HEK293 (cell line): ENCODE results near the gene TMC5.
"Not testable (repeated sequence)": the region's sequence is repeated elsewhere in the genome, so short reads cannot be mapped to it uniquely, and the experiment has no call there.

Source experiments
- CTCF ChIA-PET: fragments of 350-600 bp; formaldehyde crosslinking; extraction: SDS; loops from one replicate; lab custom pipeline; 2021; ENCODE audit warnings: antibody characterized with exemption; lab: Yijun Ruan, JAX
- POLR2A ChIA-PET: fragments of 300-600 bp; formaldehyde crosslinking; extraction: SDS; loops from one replicate; lab custom pipeline; 2020; ENCODE audit warnings: antibody characterized with exemption, inconsistent platforms; lab: Yijun Ruan, JAX
- H3K27ac ChIP-seq: fragments of 200-500 bp; sonication (Bioruptor generic); 2 replicates; pipeline ENCODE4 v1.5.1; 2014; ENCODE audit warnings: low read depth, low read length, control low read depth, inconsistent platforms; ENCODE audit errors: extremely low read depth
- H3K36me3 ChIP-seq, 2 experiments: fragments of 200-500 bp in 1 of 2; sonication (Bioruptor generic) in 1 of 2; 1 replicate in 1 of 2; 2 replicates in 1 of 2; pipeline ENCODE4 v1.5.1; 2014 to 2017; ENCODE audit warnings: inconsistent platforms in 2 of 2, low read length in 2 of 2; ENCODE audit not compliant: control insufficient read depth in 2 of 2, insufficient read depth in 1 of 2
- H3K4me1 ChIP-seq: fragments of 200-500 bp; sonication (Bioruptor generic); 2 replicates; pipeline ENCODE4 v1.5.1; 2014; ENCODE audit warnings: mild to moderate bottlenecking, low read length, inconsistent platforms; ENCODE audit not compliant: control insufficient read depth, insufficient read depth
- H3K4me3 ChIP-seq: 2 replicates; pipeline ENCODE4 v1.5.1; 2011; ENCODE audit warnings: low read depth, mild to moderate bottlenecking, control low read depth, low read length, moderate library complexity
- H3K9me3 ChIP-seq: fragments of 200-500 bp; sonication (Bioruptor generic); 2 replicates; pipeline ENCODE4 v1.5.1; 2014; ENCODE audit warnings: low read depth, low read length, inconsistent platforms; ENCODE audit not compliant: control insufficient read depth, insufficient read depth
- HOXC10 ChIP-seq: sonication (generic); formaldehyde crosslinking; IDR thresholded peaks from 2 replicates; pipeline ENCODE4 v1.8.1; 2023; ENCODE audit warnings: mild to moderate bottlenecking, missing genetic modification reagents
- OVOL3 ChIP-seq: fragments of 450-650 bp; formaldehyde crosslinking; IDR thresholded peaks from 2 replicates; pipeline ENCODE4 v1.5.1; 2016; ENCODE audit warnings: missing biosample characterization, missing genetic modification characterization
- SCRT2 ChIP-seq: fragments of 450-650 bp; formaldehyde crosslinking; IDR thresholded peaks from 2 replicates; pipeline ENCODE4 v1.5.1; 2016; ENCODE audit warnings: missing biosample characterization, missing genetic modification characterization
- SP3 ChIP-seq: fragments of 450-650 bp; formaldehyde crosslinking; IDR thresholded peaks from 2 replicates; pipeline ENCODE4 v1.5.1; 2016; ENCODE audit warnings: missing biosample characterization, missing genetic modification characterization
- YY2 ChIP-seq: fragments of 450-650 bp; formaldehyde crosslinking; IDR thresholded peaks from 2 replicates; pipeline ENCODE4 v1.5.1; 2016; ENCODE audit warnings: missing biosample characterization, missing genetic modification characterization
- ZBTB1 ChIP-seq: fragments of 450-650 bp; formaldehyde crosslinking; IDR thresholded peaks from 2 replicates; pipeline ENCODE4 v1.5.1; 2016; ENCODE audit warnings: missing biosample characterization, missing genetic modification characterization
- ZBTB48 ChIP-seq: fragments of 450-650 bp; formaldehyde crosslinking; IDR thresholded peaks from 2 replicates; pipeline ENCODE4 v1.5.1; 2016; ENCODE audit warnings: missing biosample characterization, missing genetic modification characterization
- ZNF121 ChIP-seq: fragments of 450-650 bp; formaldehyde crosslinking; IDR thresholded peaks from 2 replicates; pipeline ENCODE4 v1.5.1; 2016; ENCODE audit warnings: missing biosample characterization, missing genetic modification characterization
- ZNF473 ChIP-seq: fragments of 450-650 bp; formaldehyde crosslinking; IDR thresholded peaks from 2 replicates; pipeline ENCODE4 v1.5.1; 2017; ENCODE audit warnings: missing biosample characterization, missing genetic modification characterization
- ZNF510 ChIP-seq: fragments of 450-650 bp; formaldehyde crosslinking; IDR thresholded peaks from 2 replicates; pipeline ENCODE4 v1.5.1; 2018; ENCODE audit warnings: mild to moderate bottlenecking, missing genetic modification characterization, missing biosample characterization; ENCODE audit not compliant: insufficient replicate concordance
- ZNF530 ChIP-seq: fragments of 450-650 bp; formaldehyde crosslinking; IDR thresholded peaks from 2 replicates; pipeline ENCODE4 v1.5.1; 2016; ENCODE audit warnings: low read depth, missing biosample characterization, missing genetic modification characterization
- ZNF660 ChIP-seq: fragments of 450-650 bp; IDR thresholded peaks from 2 replicates; pipeline ENCODE4 v1.5.1; 2018; ENCODE audit warnings: missing biosample characterization, mild to moderate bottlenecking, missing genetic modification characterization
- ZNF664 ChIP-seq: fragments of 450-650 bp; formaldehyde crosslinking; IDR thresholded peaks from 2 replicates; pipeline ENCODE4 v1.5.1; 2016; ENCODE audit warnings: missing biosample characterization, missing genetic modification characterization
- ZNF830 ChIP-seq: fragments of 450-650 bp; IDR thresholded peaks from 2 replicates; pipeline ENCODE4 v1.5.0; 2018; ENCODE audit warnings: missing biosample characterization, missing genetic modification characterization, low read depth, mild to moderate bottlenecking, moderate library complexity
- ZSCAN30 ChIP-seq: fragments of 450-650 bp; IDR thresholded peaks from 2 replicates; pipeline ENCODE4 v1.5.1; 2018; ENCODE audit warnings: missing biosample characterization, mild to moderate bottlenecking, missing genetic modification characterization, moderate library complexity
- TF ChIP-seq, protein P1 (sequence below): fragments of 450-650 bp; formaldehyde crosslinking; IDR thresholded peaks from 2 replicates; pipeline ENCODE4 v1.5.1; 2016; ENCODE audit warnings: missing biosample characterization, missing genetic modification characterization
- TF ChIP-seq, protein P2 (sequence below): fragments of 450-650 bp; formaldehyde crosslinking; IDR thresholded peaks from 2 replicates; pipeline ENCODE4 v1.5.1; 2016; ENCODE audit warnings: missing biosample characterization, missing genetic modification characterization, low read depth
- TF ChIP-seq, protein P3 (sequence below): IDR thresholded peaks from 2 replicates; pipeline ENCODE4 v1.6.1; 2011; ENCODE audit warnings: mild to moderate bottlenecking, low read depth, low read length, borderline replicate concordance
- TF ChIP-seq, protein P4 (sequence below): fragments of 450-650 bp; formaldehyde crosslinking; IDR thresholded peaks from 2 replicates; pipeline ENCODE4 v1.5.1; 2016; ENCODE audit warnings: missing biosample characterization, missing genetic modification characterization
- TF ChIP-seq, protein P5 (sequence below): fragments of 450-650 bp; formaldehyde crosslinking; optimal IDR thresholded peaks from 2 replicates; pipeline ENCODE3; 2016; ENCODE audit warnings: missing biosample characterization, mild to moderate bottlenecking, missing genetic modification characterization

TMC5 gene

DNA sequence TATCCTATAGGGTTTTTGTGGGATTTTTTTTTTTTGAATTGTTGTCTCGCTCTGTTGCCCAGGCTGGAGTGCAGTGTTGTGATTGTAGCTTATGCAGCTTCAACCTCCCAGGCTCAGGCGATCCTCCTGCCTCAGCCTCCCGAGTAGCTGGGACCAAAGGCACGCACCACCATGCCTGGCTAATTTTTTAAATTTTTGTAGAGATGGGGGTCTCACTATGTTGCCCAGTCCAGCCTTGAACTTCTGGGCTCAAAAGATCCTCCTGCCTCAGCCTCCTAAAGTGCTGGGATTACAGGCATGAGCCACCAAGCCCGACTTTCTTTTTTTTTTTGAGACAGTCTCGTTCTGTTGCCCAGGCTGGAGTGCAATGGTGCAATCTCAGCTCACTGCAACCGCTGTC is 5.6 kb upstream of the TMC5 start:
- H3K9me3 ChIP-seq, H3K27ac ChIP-seq, H3K36me3 ChIP-seq, POLR2A ChIA-PET, H3K4me3 ChIP-seq, H3K4me1 ChIP-seq: not testable (repeated sequence)
- TF ChIP-seq ZNF121 (tag by site-specific recombination) = peak; percentile 59
- CTCF ChIA-PET = interaction anchor here (1.1 kb wide), 1 partner anchor 21 kb away, joined by 5 read pairs; no protein-coding TSS in a partner anchor

DNA sequence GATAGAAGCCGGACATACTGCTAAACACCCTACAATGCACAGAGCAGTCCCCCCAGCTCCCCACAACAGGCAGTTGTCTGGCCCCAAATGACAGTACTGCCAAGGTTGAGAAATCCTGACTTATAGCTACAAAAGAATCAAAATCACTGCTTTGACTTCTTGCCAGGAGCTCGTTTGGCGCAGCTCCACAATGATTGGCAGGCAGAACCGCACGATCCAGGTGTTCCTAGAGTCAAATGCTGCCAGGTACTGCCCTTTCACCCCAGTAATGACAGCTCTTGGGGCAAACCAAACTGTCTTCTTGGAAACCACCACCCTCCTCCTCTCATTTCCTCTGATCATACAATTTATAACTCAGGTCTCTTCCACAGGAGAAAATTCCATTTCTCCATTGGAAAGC is 2.2 kb upstream of the TMC5 start:
- Histone ChIP-seq H3K4me3 (no peak overlapping the region), H3K36me3 (no peaks in the 10 kb centered on the region), H3K4me1 (no peaks in the 10 kb centered on the region), H3K27ac (no peak overlapping the region), H3K9me3 (no peaks in the 10 kb centered on the region)
- POLR2A ChIA-PET = no interaction called here
- TF ChIP-seq ZNF660 (tag by site-specific recombination) (no peak), ZSCAN30 (tag by site-specific recombination) (no peak), ZNF530 (tag by site-specific recombination) (no peak), ZBTB1 (tag by site-specific recombination) (no peak), HOXC10 (CRISPR knock-in tag) (no peak), SCRT2 (tag by site-specific recombination) (no peak), ZNF664 (tag by site-specific recombination) (no peak), ZBTB48 (tag by site-specific recombination) (no peak), ZNF510 (no peak), YY2 (no peak), ZNF473 (no peak), SP3 (tag by site-specific recombination) (no peak), ZNF830 (tag by site-specific recombination) (no peak), OVOL3 (tag by site-specific recombination) (no peak)
- TF ChIP-seq, protein P1, sequence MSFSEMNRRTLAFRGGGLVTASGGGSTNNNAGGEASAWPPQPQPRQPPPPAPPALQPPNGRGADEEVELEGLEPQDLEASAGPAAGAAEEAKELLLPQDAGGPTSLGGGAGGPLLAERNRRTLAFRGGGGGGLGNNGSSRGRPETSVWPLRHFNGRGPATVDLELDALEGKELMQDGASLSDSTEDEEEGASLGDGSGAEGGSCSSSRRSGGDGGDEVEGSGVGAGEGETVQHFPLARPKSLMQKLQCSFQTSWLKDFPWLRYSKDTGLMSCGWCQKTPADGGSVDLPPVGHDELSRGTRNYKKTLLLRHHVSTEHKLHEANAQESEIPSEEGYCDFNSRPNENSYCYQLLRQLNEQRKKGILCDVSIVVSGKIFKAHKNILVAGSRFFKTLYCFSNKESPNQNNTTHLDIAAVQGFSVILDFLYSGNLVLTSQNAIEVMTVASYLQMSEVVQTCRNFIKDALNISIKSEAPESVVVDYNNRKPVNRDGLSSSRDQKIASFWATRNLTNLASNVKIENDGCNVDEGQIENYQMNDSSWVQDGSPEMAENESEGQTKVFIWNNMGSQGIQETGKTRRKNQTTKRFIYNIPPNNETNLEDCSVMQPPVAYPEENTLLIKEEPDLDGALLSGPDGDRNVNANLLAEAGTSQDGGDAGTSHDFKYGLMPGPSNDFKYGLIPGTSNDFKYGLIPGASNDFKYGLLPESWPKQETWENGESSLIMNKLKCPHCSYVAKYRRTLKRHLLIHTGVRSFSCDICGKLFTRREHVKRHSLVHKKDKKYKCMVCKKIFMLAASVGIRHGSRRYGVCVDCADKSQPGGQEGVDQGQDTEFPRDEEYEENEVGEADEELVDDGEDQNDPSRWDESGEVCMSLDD (tag by site-specific recombination) = no peak
- TF ChIP-seq, protein P2, sequence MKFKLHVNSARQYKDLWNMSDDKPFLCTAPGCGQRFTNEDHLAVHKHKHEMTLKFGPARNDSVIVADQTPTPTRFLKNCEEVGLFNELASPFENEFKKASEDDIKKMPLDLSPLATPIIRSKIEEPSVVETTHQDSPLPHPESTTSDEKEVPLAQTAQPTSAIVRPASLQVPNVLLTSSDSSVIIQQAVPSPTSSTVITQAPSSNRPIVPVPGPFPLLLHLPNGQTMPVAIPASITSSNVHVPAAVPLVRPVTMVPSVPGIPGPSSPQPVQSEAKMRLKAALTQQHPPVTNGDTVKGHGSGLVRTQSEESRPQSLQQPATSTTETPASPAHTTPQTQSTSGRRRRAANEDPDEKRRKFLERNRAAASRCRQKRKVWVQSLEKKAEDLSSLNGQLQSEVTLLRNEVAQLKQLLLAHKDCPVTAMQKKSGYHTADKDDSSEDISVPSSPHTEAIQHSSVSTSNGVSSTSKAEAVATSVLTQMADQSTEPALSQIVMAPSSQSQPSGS (tag by site-specific recombination) = no peak
- TF ChIP-seq, protein P3, sequence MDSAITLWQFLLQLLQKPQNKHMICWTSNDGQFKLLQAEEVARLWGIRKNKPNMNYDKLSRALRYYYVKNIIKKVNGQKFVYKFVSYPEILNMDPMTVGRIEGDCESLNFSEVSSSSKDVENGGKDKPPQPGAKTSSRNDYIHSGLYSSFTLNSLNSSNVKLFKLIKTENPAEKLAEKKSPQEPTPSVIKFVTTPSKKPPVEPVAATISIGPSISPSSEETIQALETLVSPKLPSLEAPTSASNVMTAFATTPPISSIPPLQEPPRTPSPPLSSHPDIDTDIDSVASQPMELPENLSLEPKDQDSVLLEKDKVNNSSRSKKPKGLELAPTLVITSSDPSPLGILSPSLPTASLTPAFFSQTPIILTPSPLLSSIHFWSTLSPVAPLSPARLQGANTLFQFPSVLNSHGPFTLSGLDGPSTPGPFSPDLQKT = no peak
- TF ChIP-seq, protein P4, sequence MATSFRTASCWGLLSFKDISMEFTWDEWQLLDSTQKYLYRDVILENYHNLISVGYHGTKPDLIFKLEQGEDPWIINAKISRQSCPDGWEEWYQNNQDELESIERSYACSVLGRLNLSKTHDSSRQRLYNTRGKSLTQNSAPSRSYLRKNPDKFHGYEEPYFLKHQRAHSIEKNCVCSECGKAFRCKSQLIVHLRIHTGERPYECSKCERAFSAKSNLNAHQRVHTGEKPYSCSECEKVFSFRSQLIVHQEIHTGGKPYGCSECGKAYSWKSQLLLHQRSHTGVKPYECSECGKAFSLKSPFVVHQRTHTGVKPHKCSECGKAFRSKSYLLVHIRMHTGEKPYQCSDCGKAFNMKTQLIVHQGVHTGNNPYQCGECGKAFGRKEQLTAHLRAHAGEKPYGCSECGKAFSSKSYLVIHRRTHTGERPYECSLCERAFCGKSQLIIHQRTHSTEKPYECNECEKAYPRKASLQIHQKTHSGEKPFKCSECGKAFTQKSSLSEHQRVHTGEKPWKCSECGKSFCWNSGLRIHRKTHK (tag by site-specific recombination) = no peak
- TF ChIP-seq, protein P5, sequence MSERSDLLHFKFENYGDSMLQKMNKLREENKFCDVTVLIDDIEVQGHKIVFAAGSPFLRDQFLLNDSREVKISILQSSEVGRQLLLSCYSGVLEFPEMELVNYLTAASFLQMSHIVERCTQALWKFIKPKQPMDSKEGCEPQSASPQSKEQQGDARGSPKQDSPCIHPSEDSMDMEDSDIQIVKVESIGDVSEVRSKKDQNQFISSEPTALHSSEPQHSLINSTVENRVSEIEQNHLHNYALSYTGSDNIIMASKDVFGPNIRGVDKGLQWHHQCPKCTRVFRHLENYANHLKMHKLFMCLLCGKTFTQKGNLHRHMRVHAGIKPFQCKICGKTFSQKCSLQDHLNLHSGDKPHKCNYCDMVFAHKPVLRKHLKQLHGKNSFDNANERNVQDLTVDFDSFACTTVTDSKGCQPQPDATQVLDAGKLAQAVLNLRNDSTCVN (tag by site-specific recombination) = no peak
- CTCF ChIA-PET = no interaction called here
